GM12878 (cell line): ENCODE measurements around the gene CTIF. TPM values are rescaled to one million over a fixed set of nuclear protein-coding genes. Genes with fewer than 3 reads are reported as not detected.

Experiments used
- ATAC-seq: fragments of 200-7000 bp; cut with Tn5 transposase; 3 replicates; pipeline ENCODE4 v1.9.1; 2020; ENCODE audit warnings: mild to moderate bottlenecking, moderate library complexity
- BruUV-seq: library from RNA; stranded (reverse); fragments of 400-500 nt; replicated peaks from 2 replicates; lab custom pipeline; 2021; lab: Mats Ljungman, UMichigan
- CTCF ChIA-PET: fragments of 300-600 bp; sonication (Branson Sonifier 250); formaldehyde crosslinking; extraction: SDS; loops from one replicate; lab custom pipeline; 2021; ENCODE audit warnings: inconsistent platforms; lab: Yijun Ruan, JAX
- POLR2A ChIA-PET: fragments of 350-600 bp; formaldehyde crosslinking; extraction: SDS; loops from one replicate; lab custom pipeline; 2021; ENCODE audit warnings: inconsistent platforms; lab: Charles Lee
- RAD21 ChIA-PET: fragments of 300-600 bp; sonication (Branson Sonifier 250); formaldehyde crosslinking; loops from one replicate; lab custom pipeline; 2023; ENCODE audit warnings: antibody characterized with exemption; ENCODE audit not compliant: unreplicated experiment; lab: Charles Lee
- SMC1A ChIA-PET: fragments of 300-600 bp; sonication (Branson Sonifier 250); formaldehyde crosslinking; loops from one replicate; lab custom pipeline; 2023; ENCODE audit not compliant: unreplicated experiment, uncharacterized antibody; lab: Charles Lee
- DNase-seq: peaks from one replicate; pipeline ENCODE4 v3.0.0-alpha.2; 2011; ENCODE audit warnings: low read depth, low spot score
- FAIRE-seq: peaks from 3 replicates; lab custom pipeline; 2011; peaks lifted over from hg19 to GRCh38; lab: Jason Lieb, UNC
- H2AFZ ChIP-seq: 2 replicates; pipeline ENCODE4 v1.6.0; 2011; ENCODE audit warnings: low read depth, low read length, control low read depth; ENCODE audit not compliant: control insufficient read depth
- H3K27ac ChIP-seq: 2 replicates; pipeline ENCODE4 v1.5.1; 2011; ENCODE audit warnings: control low read depth; ENCODE audit not compliant: control insufficient read depth, insufficient read depth
- H3K27me3 ChIP-seq, 2 experiments: replicated peaks in 1 of 2; 2 replicates each; pipeline versions ENCODE4 v1.6.0 to v1.6.1; 2011; ENCODE audit warnings: low read length in 1 of 2; ENCODE audit not compliant: control insufficient read depth in 2 of 2, insufficient read depth in 2 of 2
- H3K36me3 ChIP-seq, 2 experiments: 2 replicates each; pipeline ENCODE4 v1.5.1; 2011; ENCODE audit warnings: low read length in 1 of 2; ENCODE audit not compliant: control insufficient read depth in 2 of 2, insufficient read depth in 2 of 2
- H3K4me1 ChIP-seq: 2 replicates; pipeline ENCODE4 v1.6.1; 2011; ENCODE audit warnings: mild to moderate bottlenecking, low read length, moderate library complexity, mixed read lengths; ENCODE audit not compliant: control insufficient read depth, insufficient read depth
- H3K4me2 ChIP-seq: 2 replicates; pipeline ENCODE4 v1.6.0; 2011; ENCODE audit warnings: control low read depth; ENCODE audit not compliant: control insufficient read depth, insufficient read depth
- H3K4me3 ChIP-seq: fragments of 200-600 bp; sonication (generic); 2 replicates; pipeline ENCODE4 v1.5.1; 2016
- H3K79me2 ChIP-seq: 2 replicates; pipeline ENCODE4 v1.6.0; 2011; ENCODE audit warnings: low read length; ENCODE audit not compliant: control insufficient read depth, insufficient read depth
- H3K9ac ChIP-seq: 2 replicates; pipeline ENCODE4 v1.8.0; 2011; ENCODE audit warnings: low read length, control low read depth, mixed read lengths; ENCODE audit not compliant: control insufficient read depth, insufficient read depth
- H3K9me3 ChIP-seq: replicated peaks from 3 replicates; pipeline ENCODE4 v1.5.1; 2011; ENCODE audit warnings: mild to moderate bottlenecking, low read length; ENCODE audit not compliant: control insufficient read depth, insufficient read depth
- H4K20me1 ChIP-seq: 2 replicates; pipeline ENCODE4 v1.6.0; 2011; ENCODE audit not compliant: control insufficient read depth, insufficient read depth
- ATF7 ChIP-seq: fragments of 450-650 bp; IDR thresholded peaks from 2 replicates; pipeline ENCODE4 v1.6.1; 2016; ENCODE audit warnings: low read depth, mild to moderate bottlenecking
- KLF5 ChIP-seq: fragments of 450-650 bp; IDR thresholded peaks from 2 replicates; pipeline ENCODE4 v1.6.1; 2014; ENCODE audit warnings: mild to moderate bottlenecking; ENCODE audit not compliant: partially characterized antibody
- MTA3 ChIP-seq: IDR thresholded peaks from 2 replicates; pipeline ENCODE4 v1.6.1; 2012; ENCODE audit warnings: low read length, inconsistent platforms, borderline replicate concordance
- MYB ChIP-seq: fragments of 150-350 bp; IDR thresholded peaks from 2 replicates; pipeline ENCODE4 v1.6.1; 2014; ENCODE audit warnings: mild to moderate bottlenecking, low read depth, low read length, borderline replicate concordance
- NR2F1 ChIP-seq: fragments of 450-650 bp; conservative IDR thresholded peaks from 2 replicates; pipeline ENCODE4 v1.6.1; 2017; ENCODE audit warnings: mild to moderate bottlenecking
- RB1 ChIP-seq: fragments of 450-650 bp; formaldehyde crosslinking; IDR thresholded peaks from 2 replicates; pipeline ENCODE4 v1.6.1; 2017; ENCODE audit warnings: mild to moderate bottlenecking, borderline replicate concordance
- SRF ChIP-seq, 2 experiments: IDR thresholded peaks; 2 replicates each; pipeline ENCODE4 v1.6.1; 2011; ENCODE audit warnings: low read depth in 2 of 2, low read length in 2 of 2, mild to moderate bottlenecking in 1 of 2, moderate library complexity in 1 of 2
- TBL1XR1 ChIP-seq: IDR thresholded peaks from 2 replicates; pipeline ENCODE4 v1.6.1; 2012; ENCODE audit warnings: low read depth, low read length, improper control_type of control experiment
- TCF3 ChIP-seq: IDR thresholded peaks from 2 replicates; pipeline ENCODE4 v1.6.1; 2012; ENCODE audit warnings: low read depth, mild to moderate bottlenecking, low read length, borderline replicate concordance; ENCODE audit not compliant: insufficient read depth
- YY1 ChIP-seq: IDR thresholded peaks from 2 replicates; pipeline ENCODE4 v1.6.1; 2011; ENCODE audit warnings: low read depth, mild to moderate bottlenecking, low read length
- ZBTB11 ChIP-seq: fragments of 450-650 bp; formaldehyde crosslinking; IDR thresholded peaks from 2 replicates; pipeline ENCODE4 v1.5.0; 2022; ENCODE audit warnings: mild to moderate bottlenecking, missing genetic modification characterization
- ZSCAN29 ChIP-seq: fragments of 450-650 bp; IDR thresholded peaks from 2 replicates; pipeline ENCODE4 v1.6.1; 2017; ENCODE audit warnings: mild to moderate bottlenecking, moderate library complexity
- ZZZ3 ChIP-seq: IDR thresholded peaks from 2 replicates; pipeline ENCODE4 v1.6.1; 2011; ENCODE audit warnings: low read depth; ENCODE audit not compliant: control insufficient read depth, insufficient read length
- WGBS: methylation state at CpG from one replicate; pipeline ENCODE4 v1.1.6; 2016; ENCODE audit warnings: low lambda C conversion rate; ENCODE audit not compliant: insufficient replicate concordance, insufficient coverage; ENCODE audit errors: missing lambda C conversion rate; 5-methylcytosine and 5-hydroxymethylcytosine counted together
- in situ Hi-C: fragments of 300-500 bp; cut with MboI; formaldehyde crosslinking; loops from 9 replicates; pipeline ENCODE4 v1.14.3; 2018; ENCODE audit warnings: mixed read lengths
- intact Hi-C: fragments of 100-400 bp; cut with micrococcal nuclease; formaldehyde crosslinking; loops from one replicate; pipeline ENCODE4 v1.14.2; 2022; ENCODE audit not compliant: unreplicated experiment
- polyA plus RNA-seq, 11 experiments: library from polyadenylated mRNA; depleted of rRNA in 4 of 11; unstranded in 6 of 11; stranded (reverse) in 5 of 11; fragments of >200 nt; fragmentation: Nextera tagmentation in 4 of 11; fragmentation: Illumina TruSeq in 1 of 11; extraction: Ambion mirVana in 4 of 11; extraction: Trizol in 1 of 11; gene quantifications; 1 replicate in 1 of 11; 2 replicates in 10 of 11; pipeline versions ENCODE4 v1.2.1 to v1.2.3, GENCODE V29; 2011 to 2016; ENCODE audit warnings: inconsistent platforms in 2 of 11, missing spikeins in 2 of 11, low read depth in 1 of 11
- total RNA-seq, 4 experiments: library from RNA; depleted of rRNA in 3 of 4; stranded (reverse); fragments of >200 nt in 3 of 4; fragmentation: Illumina TruSeq in 1 of 4; extraction: Trizol in 1 of 4; gene quantifications; 2 replicates each; pipeline versions ENCODE4 v1.2.1 to v1.2.3, GENCODE V29; 2013 to 2021
- TF ChIP-seq, protein P1 (sequence below): IDR thresholded peaks from 2 replicates; pipeline ENCODE4 v1.6.1; 2012; ENCODE audit warnings: mild to moderate bottlenecking, low read depth, low read length
- TF ChIP-seq, protein P2 (sequence below): fragments of 450-650 bp; IDR thresholded peaks from 2 replicates; pipeline ENCODE4 v1.6.1; 2017; ENCODE audit warnings: borderline replicate concordance

The CTIF gene
- total and polyA plus RNA-seq, 10 of the 15 experiments (the other 5 are each of a cell fraction or from before 2014, with no cell fraction given): 0.06 to 11.6 (median 2.5) TPM

GRCh38 chr18:48866028-48866733 lies 327.4 kb downstream of the CTIF start:
- Histone ChIP-seq H3K4me2 (no peak overlapping the region), H3K4me3 (no peak overlapping the region), H3K79me2 (no peaks in the 10 kb centered on the region), H4K20me1 (no peaks in the 10 kb centered on the region), H3K9ac (no peak overlapping the region), H3K4me1 (peaks cover 29% of the 10 kb centered on the region), H3K27ac (no peak overlapping the region), H3K27me3 (no peaks in the 10 kb centered on the region), H3K36me3 (no peaks in the 10 kb centered on the region), H3K9me3 (peaks cover 4% of the 10 kb centered on the region; the same call in 1 of the 3 replicates), H2AFZ (no peak overlapping the region)
- no peak for TF ChIP-seq TBL1XR1
- no peak for TF ChIP-seq TCF3
- no peak for TF ChIP-seq ZZZ3
- no peak for TF ChIP-seq YY1
- TF ChIP-seq SRF (IDR thresholded peaks at IDR 0.05; ENCODE audit: low read depth in 2 of 2, low read length in 2 of 2): no peak
- TF ChIP-seq, protein P1, sequence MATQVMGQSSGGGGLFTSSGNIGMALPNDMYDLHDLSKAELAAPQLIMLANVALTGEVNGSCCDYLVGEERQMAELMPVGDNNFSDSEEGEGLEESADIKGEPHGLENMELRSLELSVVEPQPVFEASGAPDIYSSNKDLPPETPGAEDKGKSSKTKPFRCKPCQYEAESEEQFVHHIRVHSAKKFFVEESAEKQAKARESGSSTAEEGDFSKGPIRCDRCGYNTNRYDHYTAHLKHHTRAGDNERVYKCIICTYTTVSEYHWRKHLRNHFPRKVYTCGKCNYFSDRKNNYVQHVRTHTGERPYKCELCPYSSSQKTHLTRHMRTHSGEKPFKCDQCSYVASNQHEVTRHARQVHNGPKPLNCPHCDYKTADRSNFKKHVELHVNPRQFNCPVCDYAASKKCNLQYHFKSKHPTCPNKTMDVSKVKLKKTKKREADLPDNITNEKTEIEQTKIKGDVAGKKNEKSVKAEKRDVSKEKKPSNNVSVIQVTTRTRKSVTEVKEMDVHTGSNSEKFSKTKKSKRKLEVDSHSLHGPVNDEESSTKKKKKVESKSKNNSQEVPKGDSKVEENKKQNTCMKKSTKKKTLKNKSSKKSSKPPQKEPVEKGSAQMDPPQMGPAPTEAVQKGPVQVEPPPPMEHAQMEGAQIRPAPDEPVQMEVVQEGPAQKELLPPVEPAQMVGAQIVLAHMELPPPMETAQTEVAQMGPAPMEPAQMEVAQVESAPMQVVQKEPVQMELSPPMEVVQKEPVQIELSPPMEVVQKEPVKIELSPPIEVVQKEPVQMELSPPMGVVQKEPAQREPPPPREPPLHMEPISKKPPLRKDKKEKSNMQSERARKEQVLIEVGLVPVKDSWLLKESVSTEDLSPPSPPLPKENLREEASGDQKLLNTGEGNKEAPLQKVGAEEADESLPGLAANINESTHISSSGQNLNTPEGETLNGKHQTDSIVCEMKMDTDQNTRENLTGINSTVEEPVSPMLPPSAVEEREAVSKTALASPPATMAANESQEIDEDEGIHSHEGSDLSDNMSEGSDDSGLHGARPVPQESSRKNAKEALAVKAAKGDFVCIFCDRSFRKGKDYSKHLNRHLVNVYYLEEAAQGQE: no peak
- no peak for TF ChIP-seq ZBTB11 (CRISPR knock-in tag)
- no peak for TF ChIP-seq MTA3
- TF ChIP-seq KLF5: no peak
- TF ChIP-seq ZSCAN29: no peak
- TF ChIP-seq MYB: no peak
- TF ChIP-seq, protein P2, sequence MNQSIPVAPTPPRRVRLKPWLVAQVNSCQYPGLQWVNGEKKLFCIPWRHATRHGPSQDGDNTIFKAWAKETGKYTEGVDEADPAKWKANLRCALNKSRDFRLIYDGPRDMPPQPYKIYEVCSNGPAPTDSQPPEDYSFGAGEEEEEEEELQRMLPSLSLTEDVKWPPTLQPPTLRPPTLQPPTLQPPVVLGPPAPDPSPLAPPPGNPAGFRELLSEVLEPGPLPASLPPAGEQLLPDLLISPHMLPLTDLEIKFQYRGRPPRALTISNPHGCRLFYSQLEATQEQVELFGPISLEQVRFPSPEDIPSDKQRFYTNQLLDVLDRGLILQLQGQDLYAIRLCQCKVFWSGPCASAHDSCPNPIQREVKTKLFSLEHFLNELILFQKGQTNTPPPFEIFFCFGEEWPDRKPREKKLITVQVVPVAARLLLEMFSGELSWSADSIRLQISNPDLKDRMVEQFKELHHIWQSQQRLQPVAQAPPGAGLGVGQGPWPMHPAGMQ: no peak
- no peak for TF ChIP-seq NR2F1
- TF ChIP-seq RB1: no peak
- TF ChIP-seq ATF7: no peak
- WGBS: 78% methylated on average over 7 of the region's 7 CpGs
- no peak for FAIRE-seq
- ATAC-seq: no peak
- ChIA-PET RAD21 (interaction anchor here (2.0 kb wide), 1 partner anchor 112 kb away, joined by 5 read pairs; no protein-coding TSS in a partner anchor), POLR2A (no interaction called here), CTCF (no interaction called here), SMC1A (interaction anchor here (0.8 kb wide), 1 partner anchor 72 kb away, joined by 3 read pairs; no protein-coding TSS in a partner anchor)
- no TSS peak for BruUV-seq
- DNase-seq: no peak
- intact Hi-C loops (loop anchor here (5.0 kb wide), 2 partner anchors 51 to 66 kb away; no protein-coding TSS in a partner anchor), in situ Hi-C loops (no loop called here)
